RWPE2 (cell line): Measurements from ENCODE around the gene GPR45.

Experiments used
- ATAC-seq: fragments of 200-7000 bp; cut with Tn5 transposase; 3 replicates; pipeline ENCODE4 v1.9.1; 2021; ENCODE audit warnings: low read depth
- DNase-seq: peaks from one replicate; pipeline ENCODE4 v3.0.0-alpha.2; 2020; ENCODE audit warnings: low spot score
- H3K27ac ChIP-seq: fragments of 450-650 bp; 2 replicates; pipeline ENCODE4 v1.5.1; 2017; ENCODE audit warnings: mild to moderate bottlenecking; ENCODE audit not compliant: poor library complexity, severe bottlenecking
- H3K27me3 ChIP-seq: fragments of 250-450 bp; sonication (Bioruptor Pico); 2 replicates; pipeline ENCODE4 v1.5.1; 2021; ENCODE audit warnings: mild to moderate bottlenecking, moderate library complexity; ENCODE audit not compliant: insufficient read depth, poor library complexity, severe bottlenecking
- H3K36me3 ChIP-seq: fragments of 250-450 bp; sonication (Bioruptor Pico); 2 replicates; pipeline ENCODE4 v1.5.1; 2020; ENCODE audit warnings: low read depth, mild to moderate bottlenecking, moderate library complexity
- H3K4me1 ChIP-seq: fragments of 250-450 bp; sonication (Bioruptor Pico); 2 replicates; pipeline ENCODE4 v1.5.1; 2021; ENCODE audit warnings: mild to moderate bottlenecking, moderate library complexity; ENCODE audit not compliant: insufficient read depth, poor library complexity, severe bottlenecking
- H3K4me3 ChIP-seq: fragments of 250-450 bp; sonication (Bioruptor Pico); 2 replicates; pipeline ENCODE4 v1.5.1; 2021; ENCODE audit warnings: mild to moderate bottlenecking, moderate library complexity; ENCODE audit not compliant: severe bottlenecking
- H3K9me3 ChIP-seq: fragments of 250-450 bp; sonication (Bioruptor Pico); 2 replicates; pipeline ENCODE4 v1.5.1; 2021; ENCODE audit warnings: mild to moderate bottlenecking, moderate library complexity; ENCODE audit not compliant: severe bottlenecking
- TF ChIP-seq, protein P1 (sequence below): fragments of 450-650 bp; IDR thresholded peaks from one replicate; pipeline ENCODE4 v1.5.1; 2017; ENCODE audit warnings: mild to moderate bottlenecking, moderate library complexity; ENCODE audit not compliant: poor library complexity, severe bottlenecking

The GPR45 gene

GRCh38 chr2:105237045-105237765 lies 4.3 kb upstream of the GPR45 start:
- ATAC-seq (no peak), DNase-seq (no peak)
- no peak overlapping the region for H3K27ac ChIP-seq
- no peaks in the 10 kb centered on the region for H3K9me3 ChIP-seq
- H3K27me3 ChIP-seq: peaks cover 16% of the 10 kb centered on the region
- no peaks in the 10 kb centered on the region for H3K4me1 ChIP-seq
- H3K36me3 ChIP-seq: no peaks in the 10 kb centered on the region
- TF ChIP-seq, protein P1, sequence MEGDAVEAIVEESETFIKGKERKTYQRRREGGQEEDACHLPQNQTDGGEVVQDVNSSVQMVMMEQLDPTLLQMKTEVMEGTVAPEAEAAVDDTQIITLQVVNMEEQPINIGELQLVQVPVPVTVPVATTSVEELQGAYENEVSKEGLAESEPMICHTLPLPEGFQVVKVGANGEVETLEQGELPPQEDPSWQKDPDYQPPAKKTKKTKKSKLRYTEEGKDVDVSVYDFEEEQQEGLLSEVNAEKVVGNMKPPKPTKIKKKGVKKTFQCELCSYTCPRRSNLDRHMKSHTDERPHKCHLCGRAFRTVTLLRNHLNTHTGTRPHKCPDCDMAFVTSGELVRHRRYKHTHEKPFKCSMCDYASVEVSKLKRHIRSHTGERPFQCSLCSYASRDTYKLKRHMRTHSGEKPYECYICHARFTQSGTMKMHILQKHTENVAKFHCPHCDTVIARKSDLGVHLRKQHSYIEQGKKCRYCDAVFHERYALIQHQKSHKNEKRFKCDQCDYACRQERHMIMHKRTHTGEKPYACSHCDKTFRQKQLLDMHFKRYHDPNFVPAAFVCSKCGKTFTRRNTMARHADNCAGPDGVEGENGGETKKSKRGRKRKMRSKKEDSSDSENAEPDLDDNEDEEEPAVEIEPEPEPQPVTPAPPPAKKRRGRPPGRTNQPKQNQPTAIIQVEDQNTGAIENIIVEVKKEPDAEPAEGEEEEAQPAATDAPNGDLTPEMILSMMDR: no peak
- no peak overlapping the region for H3K4me3 ChIP-seq

DNA sequence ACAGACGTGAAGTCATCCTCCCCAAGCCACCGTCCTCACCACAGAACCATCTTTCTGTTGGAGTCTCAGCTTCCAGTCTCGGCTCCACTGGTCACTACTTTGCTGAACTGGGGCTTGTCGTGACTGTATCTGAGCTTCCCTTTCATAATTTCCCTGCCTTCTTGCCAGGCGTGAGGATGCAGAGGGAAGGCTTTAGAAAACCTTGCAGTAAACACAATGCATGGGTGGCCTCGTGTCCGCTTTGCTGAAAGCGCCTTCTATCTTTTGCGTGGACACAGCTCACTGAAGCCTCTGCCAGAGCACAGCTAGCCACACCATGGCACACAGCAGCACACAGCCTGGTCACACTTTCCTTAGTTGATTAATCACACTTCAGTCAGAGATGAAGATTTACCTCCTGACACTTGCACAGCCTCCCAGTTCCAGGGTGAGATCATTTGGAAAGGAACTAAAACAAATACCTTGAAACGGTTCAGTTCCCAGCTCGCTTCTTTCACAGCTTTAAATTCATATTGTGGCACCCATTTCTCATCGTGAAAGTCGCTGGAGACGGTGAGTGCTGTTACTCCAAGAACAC lies 2.8 kb upstream of the GPR45 start:
- Histone ChIP-seq H3K27me3 (peaks cover 16% of the 10 kb centered on the region), H3K27ac (no peak overlapping the region), H3K9me3 (no peaks in the 10 kb centered on the region), H3K4me3 (no peak overlapping the region), H3K36me3 (no peaks in the 10 kb centered on the region), H3K4me1 (no peaks in the 10 kb centered on the region)
- ATAC-seq (no peak), DNase-seq (no peak)
- TF ChIP-seq, protein P1: no peak

- no peaks in the 10 kb centered on the region for H3K36me3 ChIP-seq
- TF ChIP-seq, protein P1: no peak
- H3K27me3 ChIP-seq: peaks cover 16% of the 10 kb centered on the region
- no peak overlapping the region for H3K27ac ChIP-seq
- no peaks in the 10 kb centered on the region for H3K4me1 ChIP-seq
- DNase-seq (no peak), ATAC-seq (peak; percentile 62)
- H3K4me3 ChIP-seq: no peak overlapping the region
- no peaks in the 10 kb centered on the region for H3K9me3 ChIP-seq
Measured at GRCh38 chr2:105239924-105240323, 1.6 kb upstream of the GPR45 start.

- Histone ChIP-seq H3K27ac (no peak overlapping the region), H3K36me3 (no peaks in the 10 kb centered on the region), H3K9me3 (no peaks in the 10 kb centered on the region), H3K4me1 (no peaks in the 10 kb centered on the region), H3K27me3 (peaks cover 3% of the 10 kb centered on the region), H3K4me3 (no peak overlapping the region)
- ATAC-seq: no peak
- TF ChIP-seq, protein P1: no peak
- DNase-seq: no peak
Measured at GRCh38 chr2:105242286-105242993, 897 bp downstream of the GPR45 start.
